Stimulated activated CD4-positive, alpha-beta T cell treated with anti-CD3 and anti-CD28 coated beads, Interleukin-2, amount 100 ng/mL, for 48 hours (primary cell): ENCODE results near the gene TRABD2B.

Source experiments
- DNase-seq, 2 donors: peaks; one replicate each; pipeline ENCODE4 v3.0.0-alpha.2; 2020

TRABD2B gene

GRCh38 chr1:47766832-47767740 lies 230.1 kb downstream of the TRABD2B start:
- no peak for DNase-seq

- DNase-seq: no peak
Observed at GRCh38 chr1:47765742-47766485, 231.3 kb downstream of the TRABD2B start.

- no peak for DNase-seq
Observed at GRCh38 chr1:47765236-47765635, 231.9 kb downstream of the TRABD2B start.

GRCh38 chr1:47764461-47765046 lies 232.6 kb downstream of the TRABD2B start:
- DNase-seq: no peak

- no peak for DNase-seq
Observed at GRCh38 chr1:47763591-47764171, 233.5 kb downstream of the TRABD2B start.

GRCh38 chr1:47761974-47762373 lies 235.2 kb downstream of the TRABD2B start:
- DNase-seq: no peak

GRCh38 chr1:47761201-47761930 lies 235.8 kb downstream of the TRABD2B start:
- no peak for DNase-seq

- DNase-seq: no peak
Observed at GRCh38 chr1:47759936-47760629, 237.1 kb downstream of the TRABD2B start.

GRCh38 chr1:47759251-47759935 lies 237.8 kb downstream of the TRABD2B start:
- no peak for DNase-seq

- DNase-seq: no peak
Observed at GRCh38 chr1:47758341-47759250, 238.6 kb downstream of the TRABD2B start.

GRCh38 chr1:47757226-47757975 lies 239.8 kb downstream of the TRABD2B start:
- no peak for DNase-seq

GRCh38 chr1:47756411-47756810 lies 240.8 kb downstream of the TRABD2B start:
- no peak for DNase-seq

GRCh38 chr1:47756006-47756405 lies 241.2 kb downstream of the TRABD2B start:
- DNase-seq: no peak

- peak; percentile 63 to 64 for DNase-seq
Observed at GRCh38 chr1:47755101-47755990, 241.8 kb downstream of the TRABD2B start.

- no peak for DNase-seq
Observed at GRCh38 chr1:47754221-47754620, 243.0 kb downstream of the TRABD2B start.

GRCh38 chr1:47753808-47754207 lies 243.4 kb downstream of the TRABD2B start:
- DNase-seq: no peak

GRCh38 chr1:47752559-47752958 lies 244.6 kb downstream of the TRABD2B start:
- no peak for DNase-seq

GRCh38 chr1:47751996-47752451 lies 245.2 kb downstream of the TRABD2B start:
- no peak for DNase-seq
